PC-3 (cell line): ENCODE data around the gene R3HDM2.

Experiments
- EZH2phosphoT487 ChIP-seq: fragments of 300-600 bp; sonication (generic); IDR thresholded peaks from 2 replicates; pipeline ENCODE4 v1.6.1; 2018; ENCODE audit warnings: mild to moderate bottlenecking, antibody characterized with exemption, low read length, borderline replicate concordance
- TF ChIP-seq, protein P1 (sequence below): fragments of 300-600 bp; sonication (generic); conservative IDR thresholded peaks from 2 replicates; pipeline ENCODE4 v1.5.1; 2017; ENCODE audit warnings: antibody characterized with exemption, low read depth, mild to moderate bottlenecking, low read length

DNA sequence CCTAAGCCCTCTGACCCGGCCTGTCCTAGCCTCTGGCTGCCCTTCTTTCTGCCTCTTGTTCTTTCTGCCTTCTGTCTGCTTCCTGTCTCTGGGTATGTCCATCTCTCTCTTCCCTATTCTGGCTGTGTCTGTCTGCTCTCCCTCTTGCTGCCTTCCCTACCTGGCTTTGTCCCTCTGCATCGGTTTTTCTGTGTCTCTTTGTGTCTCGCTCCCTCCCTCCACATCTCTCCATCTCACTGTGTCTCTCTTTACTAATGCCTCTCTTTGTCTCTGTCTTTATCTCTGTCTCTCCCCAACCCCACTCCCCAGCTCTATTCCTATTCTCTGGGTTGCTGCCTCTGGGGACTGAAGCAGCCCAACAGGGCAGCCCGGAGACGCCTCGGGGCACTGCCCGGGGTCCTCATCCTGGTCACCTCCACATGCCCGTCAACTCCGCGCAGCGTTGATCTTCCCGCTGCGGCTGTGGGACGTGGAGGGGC lies 191.2 kb downstream of the R3HDM2 start:
- TF ChIP-seq, protein P1, sequence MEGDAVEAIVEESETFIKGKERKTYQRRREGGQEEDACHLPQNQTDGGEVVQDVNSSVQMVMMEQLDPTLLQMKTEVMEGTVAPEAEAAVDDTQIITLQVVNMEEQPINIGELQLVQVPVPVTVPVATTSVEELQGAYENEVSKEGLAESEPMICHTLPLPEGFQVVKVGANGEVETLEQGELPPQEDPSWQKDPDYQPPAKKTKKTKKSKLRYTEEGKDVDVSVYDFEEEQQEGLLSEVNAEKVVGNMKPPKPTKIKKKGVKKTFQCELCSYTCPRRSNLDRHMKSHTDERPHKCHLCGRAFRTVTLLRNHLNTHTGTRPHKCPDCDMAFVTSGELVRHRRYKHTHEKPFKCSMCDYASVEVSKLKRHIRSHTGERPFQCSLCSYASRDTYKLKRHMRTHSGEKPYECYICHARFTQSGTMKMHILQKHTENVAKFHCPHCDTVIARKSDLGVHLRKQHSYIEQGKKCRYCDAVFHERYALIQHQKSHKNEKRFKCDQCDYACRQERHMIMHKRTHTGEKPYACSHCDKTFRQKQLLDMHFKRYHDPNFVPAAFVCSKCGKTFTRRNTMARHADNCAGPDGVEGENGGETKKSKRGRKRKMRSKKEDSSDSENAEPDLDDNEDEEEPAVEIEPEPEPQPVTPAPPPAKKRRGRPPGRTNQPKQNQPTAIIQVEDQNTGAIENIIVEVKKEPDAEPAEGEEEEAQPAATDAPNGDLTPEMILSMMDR, result no peak
- TF ChIP-seq EZH2phosphoT487, result no peak
